ENCODE measurements around the gene FLAD1.
"Not testable (repeated sequence)": the region's sequence is repeated elsewhere in the genome, so short reads cannot be mapped to it uniquely, and the experiment has no call there.

FLAD1 gene

DNA sequence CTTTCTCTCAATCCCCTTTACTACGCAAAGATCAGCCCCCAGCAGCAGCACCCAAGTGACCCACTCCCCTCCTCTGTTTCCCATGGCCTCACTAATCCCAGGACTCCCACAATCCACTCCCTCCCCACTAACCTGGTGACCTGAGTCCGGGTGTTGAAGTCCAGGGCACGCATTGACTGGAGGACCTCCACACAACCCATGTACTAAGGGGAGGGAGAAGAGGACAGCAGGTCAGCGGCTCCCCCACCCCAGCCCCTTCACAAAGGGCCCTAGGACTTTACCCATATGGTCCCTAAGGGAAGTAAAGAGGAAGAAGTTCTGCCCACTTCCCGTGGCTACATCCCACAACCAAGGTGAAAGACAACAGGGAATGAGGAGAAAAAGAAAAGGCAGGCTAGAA is 13.9 kb upstream of the FLAD1 start:
- no peak for DNase-seq (ENCODE audit: low spot score)

- no peak for DNase-seq (ENCODE audit: low spot score)
These were observed 13.2 kb upstream of the FLAD1 start for GRCh38 chr1:154969860-154970452.

DNA sequence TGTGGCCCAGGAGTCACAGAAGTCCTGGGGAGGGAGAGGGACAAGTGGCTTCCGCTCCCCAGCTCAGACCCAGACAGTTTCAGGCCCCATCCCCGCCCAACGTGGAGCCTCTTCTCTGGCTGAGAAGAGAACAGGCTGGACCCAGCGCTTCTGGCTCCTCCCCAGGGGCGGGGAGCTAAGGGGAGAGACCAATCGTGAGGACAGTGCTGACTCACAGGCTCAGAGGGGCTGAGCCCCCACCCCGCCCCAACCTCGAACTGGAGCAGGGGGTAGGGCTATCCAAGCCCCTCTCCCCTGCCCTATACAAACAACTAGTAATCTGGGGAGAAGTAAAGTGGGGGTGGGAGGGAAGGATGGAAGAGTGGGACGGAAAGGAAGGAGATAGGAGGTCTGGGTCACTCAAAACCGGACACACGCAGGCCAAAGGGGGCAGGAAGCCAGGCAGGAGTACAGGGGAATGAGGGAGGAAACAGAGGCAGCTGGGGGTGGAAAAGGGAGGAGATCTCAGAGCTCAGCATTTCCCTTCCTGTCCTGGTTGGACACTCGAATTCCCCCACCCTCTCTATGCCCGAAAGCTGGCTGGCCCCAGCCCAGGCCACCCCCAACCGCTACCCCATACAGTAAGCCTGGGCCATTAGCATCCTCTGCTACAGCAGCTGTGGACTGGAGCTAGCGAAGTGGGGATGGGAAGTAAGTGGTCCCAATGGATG is 12.4 kb upstream of the FLAD1 start, which contains the start of gene SHC1:
Gene SHC1 (minus strand): TSS at position 117 of the 710 bp plus-strand sequence. CDS start 221 bp downstream, outside the sequence.
- peak; percentile 94 for DNase-seq (ENCODE audit: low spot score)

GRCh38 chr1:154971341-154971998 is 11.7 kb upstream of the FLAD1 start:
- no peak for DNase-seq (ENCODE audit: low spot score)

DNA sequence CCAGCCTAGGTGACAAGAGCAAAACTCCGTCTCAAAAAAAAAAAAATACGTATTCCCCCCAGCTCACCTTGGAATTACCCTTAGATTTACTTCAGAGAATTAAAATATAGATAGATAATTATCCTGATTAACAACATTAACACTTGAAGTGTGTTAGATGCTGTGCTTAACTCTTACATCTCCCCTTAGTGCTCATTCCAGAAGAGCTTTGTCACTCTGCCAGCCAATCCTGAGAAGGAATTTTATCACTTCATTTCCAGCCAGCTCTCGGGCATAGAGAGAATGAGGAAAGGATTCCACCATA is 11.0 kb upstream of the FLAD1 start:
- no peak for DNase-seq (ENCODE audit: low spot score)

DNA sequence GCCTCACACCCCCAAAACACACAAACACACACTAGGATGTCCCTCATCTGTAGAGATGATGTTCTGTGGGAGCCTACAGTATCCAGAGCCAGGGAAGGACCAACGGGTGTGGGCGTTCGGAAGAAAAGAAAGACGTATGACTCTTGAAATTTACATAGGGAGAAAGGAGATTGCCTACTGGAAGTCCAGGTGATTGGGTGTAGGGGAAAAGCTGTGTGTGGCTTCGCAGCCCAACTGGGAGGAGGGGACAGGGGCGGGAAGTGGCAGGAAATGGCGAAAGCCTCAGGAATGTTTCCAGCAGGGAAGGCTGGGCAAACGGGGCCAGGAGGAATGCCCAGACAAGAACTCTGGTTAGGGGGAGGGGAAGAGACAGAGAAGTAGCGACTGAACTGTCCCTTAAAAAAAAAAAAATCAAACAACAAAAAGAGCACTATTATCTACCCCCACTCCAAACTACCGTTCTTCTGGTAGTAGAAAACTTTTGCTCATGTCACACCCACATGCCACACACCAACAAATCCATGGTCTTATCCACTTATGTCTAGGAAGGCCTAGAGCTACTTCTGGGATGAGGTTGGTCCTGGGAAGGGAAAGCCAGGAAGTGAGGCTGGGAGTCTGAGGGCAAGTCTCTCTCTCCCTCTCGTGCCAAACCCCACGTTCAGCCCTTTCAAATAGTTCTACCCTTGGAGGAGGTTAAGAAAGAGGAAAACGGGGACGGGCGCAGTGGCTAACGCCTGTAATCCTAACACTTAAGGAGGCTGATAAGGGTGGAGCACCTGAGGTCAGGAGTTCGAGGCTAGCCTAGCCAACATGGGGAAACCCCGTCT is 10.4 kb upstream of the FLAD1 start:
- peak; percentile 83 for DNase-seq (ENCODE audit: low spot score)

DNA sequence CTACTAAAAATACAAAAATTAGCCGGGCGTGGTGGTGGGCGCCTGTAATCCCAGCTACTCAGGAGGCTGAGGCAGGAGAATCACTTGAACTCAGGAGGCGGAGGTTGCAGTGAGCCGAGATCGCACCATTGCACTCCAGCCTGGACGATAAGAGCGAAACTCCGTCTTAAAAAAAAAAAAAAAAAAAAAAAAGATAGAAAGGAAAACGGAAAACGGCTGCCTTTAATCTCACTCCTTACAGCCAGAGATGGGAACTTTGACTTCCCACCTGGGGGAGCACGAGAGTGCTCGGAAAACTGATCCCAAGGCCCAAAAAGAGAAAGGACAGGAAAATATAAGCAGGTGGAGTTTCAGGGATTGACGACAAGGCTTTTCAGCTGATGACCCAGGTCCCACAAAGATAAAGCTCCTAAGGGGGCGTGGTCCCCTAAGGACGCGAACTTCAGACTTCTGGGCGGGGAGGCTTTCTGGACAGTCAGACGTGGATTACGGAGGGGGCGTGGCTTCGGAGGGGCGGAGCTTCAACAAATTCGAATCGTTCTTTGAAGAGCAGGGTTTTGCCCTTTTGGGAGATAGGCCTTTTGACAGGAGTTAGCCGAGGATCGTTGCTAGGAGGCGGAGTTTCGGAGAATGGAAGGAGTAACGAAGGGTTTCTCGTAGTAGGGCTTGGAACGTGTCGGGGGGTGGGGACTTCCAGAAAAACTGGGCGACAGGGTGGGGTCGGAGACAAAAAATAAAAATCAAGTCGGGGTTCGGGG is 9.6 kb upstream of the FLAD1 start:
- peak; percentile 84 for DNase-seq (ENCODE audit: low spot score)

DNA sequence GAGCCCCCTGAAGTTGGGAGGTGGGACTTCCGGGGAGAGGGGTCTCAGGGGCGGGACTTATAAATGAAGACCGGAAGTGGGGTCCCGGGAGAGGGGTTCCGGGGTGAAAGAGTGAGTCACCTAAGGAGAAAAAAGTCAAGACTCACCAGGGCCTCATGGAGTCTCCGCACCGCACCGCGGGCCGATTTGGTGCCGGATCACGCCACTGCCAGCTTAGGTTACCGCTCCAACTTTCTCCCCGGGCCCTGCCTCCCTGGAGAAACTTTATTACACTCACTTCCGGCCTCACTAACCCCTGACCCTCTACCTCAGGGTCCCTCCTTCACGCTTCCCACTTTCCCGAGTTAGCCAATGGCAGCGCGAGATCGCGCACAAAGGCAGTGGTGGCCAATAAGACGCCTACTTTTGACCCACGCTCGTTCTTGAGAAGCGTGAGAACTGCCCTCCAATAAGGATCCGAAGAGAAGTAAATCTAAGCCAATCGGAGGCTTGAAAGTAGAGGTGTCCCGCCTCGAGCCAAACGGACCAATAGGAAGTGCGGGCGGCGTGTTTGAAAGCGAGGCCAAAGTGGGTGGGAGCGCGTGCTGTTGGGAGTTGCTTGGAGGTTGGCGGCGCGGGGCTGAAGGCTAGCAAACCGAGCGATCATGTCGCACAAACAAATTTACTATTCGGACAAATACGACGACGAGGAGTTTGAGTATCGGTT is 8.9 kb upstream of the FLAD1 start, which contains the start of gene CKS1B:
Gene CKS1B (plus strand): TSS at position 580 of the 706 bp plus-strand sequence. CDS start 65 bp downstream, at position 645.
- DNase-seq (ENCODE audit: low spot score), result peak; percentile 91

GRCh38 chr1:154974808-154975408 is 8.2 kb upstream of the FLAD1 start:
- DNase-seq (ENCODE audit: low spot score), result peak; percentile 92

GRCh38 chr1:154975409-154976059 is 7.6 kb upstream of the FLAD1 start:
- no peak for DNase-seq (ENCODE audit: low spot score)

- not testable (repeated sequence) for DNase-seq (ENCODE audit: low spot score)
These were observed 5.4 kb upstream of the FLAD1 start for GRCh38 chr1:154977762-154978161.

DNA sequence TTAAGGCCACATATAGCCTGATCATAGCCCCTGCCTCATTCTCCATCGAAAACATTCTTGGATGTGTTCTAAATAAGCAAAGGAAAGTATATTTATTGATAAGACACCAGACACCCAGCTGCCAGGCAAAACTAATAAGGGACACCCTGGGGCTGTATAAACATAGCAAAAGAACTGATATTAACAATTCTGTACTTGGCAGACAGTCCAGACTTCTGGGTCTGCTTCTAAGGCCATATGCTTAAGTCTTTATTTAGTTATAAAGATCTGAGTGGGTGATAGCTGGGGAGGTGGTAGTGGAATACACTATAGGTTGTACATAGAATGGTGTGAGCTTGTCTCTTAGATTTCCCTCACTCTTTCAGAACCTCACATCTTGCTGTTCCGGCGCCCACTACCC is 4.8 kb upstream of the FLAD1 start:
- DNase-seq (ENCODE audit: low spot score), result no peak

DNA sequence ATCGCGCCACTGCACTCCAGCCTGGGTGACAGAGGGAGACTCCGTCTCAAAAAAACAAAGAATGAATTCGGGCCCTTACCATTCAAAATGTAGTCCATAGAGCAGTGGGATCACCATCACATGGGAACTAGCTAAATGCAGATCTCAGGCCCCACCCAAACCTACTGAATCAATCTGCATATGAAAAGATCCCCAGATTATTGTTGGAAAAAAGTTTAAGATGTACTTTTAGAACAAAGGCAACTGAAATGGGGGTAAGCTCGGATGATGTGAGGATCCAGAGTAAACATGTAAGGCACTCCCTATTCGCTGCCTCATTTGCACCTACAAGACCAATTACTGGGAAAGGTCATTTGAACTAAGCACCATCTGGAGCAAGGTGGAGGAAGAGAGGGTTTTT is 803 bp upstream of the FLAD1 start:
- DNase-seq (ENCODE audit: low spot score), result no peak

GRCh38 chr1:154983776-154984466 is 777 bp downstream of the FLAD1 start:
- no peak for DNase-seq (ENCODE audit: low spot score)

- not testable (repeated sequence) for DNase-seq (ENCODE audit: low spot score)
These were observed 3.6 kb downstream of the FLAD1 start for GRCh38 chr1:154986736-154987135.

DNA sequence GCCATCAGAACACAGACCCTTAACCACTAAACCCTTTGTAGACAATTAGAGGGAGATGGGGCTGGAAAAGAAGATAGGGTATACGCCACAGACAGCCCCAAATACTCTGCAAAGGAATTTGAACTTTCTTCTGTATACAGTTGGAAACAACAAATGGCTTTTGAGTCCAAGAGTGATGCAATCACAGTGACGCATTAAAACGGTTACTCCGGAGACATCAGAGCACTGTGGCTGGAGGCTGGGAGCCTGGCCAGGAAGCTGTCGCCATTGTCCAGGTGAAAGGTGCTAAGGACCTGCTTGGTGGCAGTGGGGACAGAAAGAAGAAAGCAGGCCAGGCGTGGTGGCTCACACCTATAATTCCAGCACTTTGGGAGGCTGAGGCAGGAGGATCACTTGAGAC is 4.2 kb downstream of the FLAD1 start:
- no peak for DNase-seq (ENCODE audit: low spot score)

DNA sequence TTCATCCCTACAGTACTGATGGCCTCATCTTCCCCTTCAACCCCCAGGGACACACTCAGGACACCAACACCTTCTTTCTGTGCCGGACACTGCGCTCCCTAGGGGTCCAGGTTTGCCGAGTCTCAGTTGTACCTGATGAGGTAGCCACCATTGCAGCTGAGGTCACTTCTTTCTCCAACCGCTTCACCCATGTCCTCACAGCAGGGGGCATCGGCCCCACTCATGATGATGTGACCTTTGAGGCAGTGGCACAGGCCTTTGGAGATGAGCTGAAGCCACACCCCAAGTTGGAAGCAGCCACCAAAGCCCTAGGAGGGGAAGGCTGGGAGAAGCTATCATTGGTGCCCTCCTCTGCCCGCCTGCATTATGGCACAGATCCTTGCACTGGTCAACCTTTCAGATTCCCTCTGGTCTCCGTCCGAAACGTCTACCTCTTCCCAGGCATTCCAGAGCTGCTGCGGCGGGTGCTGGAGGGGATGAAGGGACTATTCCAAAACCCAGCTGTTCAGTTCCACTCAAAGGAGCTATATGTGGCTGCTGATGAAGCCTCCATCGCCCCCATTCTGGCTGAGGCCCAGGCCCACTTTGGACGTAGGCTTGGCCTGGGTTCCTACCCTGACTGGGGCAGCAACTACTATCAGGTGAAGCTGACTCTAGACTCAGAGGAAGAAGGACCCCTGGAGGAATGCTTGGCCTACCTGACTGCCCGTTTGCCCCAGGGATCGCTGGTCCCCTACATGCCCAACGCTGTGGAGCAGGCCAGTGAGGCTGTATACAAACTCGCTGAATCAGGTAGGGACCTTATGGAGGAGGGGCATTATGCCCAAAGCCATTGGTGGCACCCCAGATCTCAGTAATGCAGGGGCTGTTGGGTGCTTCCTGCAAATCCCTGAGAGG is 5.2 kb downstream of the FLAD1 start:
- DNase-seq (ENCODE audit: low spot score), result no peak

- DNase-seq (ENCODE audit: low spot score), result no peak
These were observed 6.2 kb downstream of the FLAD1 start for GRCh38 chr1:154989195-154989860.
